ENCODE data around the gene LYSMD1.

The LYSMD1 gene

GRCh38 chr1:151175863-151176262 lies 10.2 kb upstream of the LYSMD1 start, which contains the start of gene TMOD4:
TSS of gene TMOD4 (minus strand) at chr1:151175981. CDS start at chr1:151174875, 1,106 bp downstream.
- in situ Hi-C loops (cut with MboI; ENCODE audit: low sequenced_read_pairs): no loop called here

- in situ Hi-C loops (cut with MboI; ENCODE audit: low sequenced_read_pairs): no loop called here
Measured at GRCh38 chr1:151175041-151175741, 9.5 kb upstream of the LYSMD1 start.

- in situ Hi-C loops (cut with MboI; ENCODE audit: low sequenced_read_pairs): no loop called here
Measured at GRCh38 chr1:151171190-151171589, 5.5 kb upstream of the LYSMD1 start.

DNA sequence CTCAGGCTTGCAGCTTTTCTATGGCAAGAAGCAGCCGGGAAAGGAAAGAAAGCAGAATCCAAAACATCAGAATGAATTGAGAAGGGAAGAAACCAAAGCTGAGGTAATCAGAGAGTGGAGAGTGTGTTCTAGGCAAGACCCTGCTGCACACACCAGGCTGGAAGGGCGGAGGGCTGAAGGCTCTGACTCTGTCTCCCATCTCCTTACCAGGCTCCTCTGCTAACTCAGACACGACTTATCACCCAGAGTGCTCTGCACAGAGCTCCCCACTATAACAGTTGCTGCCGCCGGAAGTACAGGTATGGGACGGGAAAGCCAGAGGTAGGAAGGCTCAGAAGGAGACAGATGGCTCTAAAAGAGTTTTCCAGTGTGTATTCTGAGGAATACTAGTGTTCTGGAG lies 1.4 kb upstream of the LYSMD1 start:
- in situ Hi-C loops (cut with MboI; ENCODE audit: low sequenced_read_pairs): no loop called here

DNA sequence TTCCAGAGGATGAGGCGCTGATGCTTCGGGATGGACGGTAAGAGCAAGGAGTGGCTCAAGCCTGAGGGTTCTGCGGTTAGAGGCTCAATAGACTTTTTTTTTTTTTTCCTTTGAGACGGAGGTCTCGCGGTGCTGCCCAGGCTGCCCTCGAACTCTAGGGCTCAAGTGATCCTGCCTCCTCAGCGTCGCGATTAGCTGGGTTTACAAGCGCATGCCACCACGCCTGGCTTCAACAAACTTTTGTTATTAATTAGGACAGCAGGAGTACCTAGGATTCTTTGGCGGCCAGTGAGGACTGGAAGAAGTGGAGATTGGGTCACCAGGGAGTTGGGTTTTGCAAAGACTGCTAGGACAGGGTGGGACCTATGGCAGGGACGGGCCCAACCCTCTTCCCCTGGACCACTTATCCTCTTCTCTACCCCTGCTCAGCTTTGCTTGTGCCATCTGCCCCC lies 829 bp upstream of the LYSMD1 start:
- in situ Hi-C loops (cut with MboI; ENCODE audit: low sequenced_read_pairs): no loop called here

DNA sequence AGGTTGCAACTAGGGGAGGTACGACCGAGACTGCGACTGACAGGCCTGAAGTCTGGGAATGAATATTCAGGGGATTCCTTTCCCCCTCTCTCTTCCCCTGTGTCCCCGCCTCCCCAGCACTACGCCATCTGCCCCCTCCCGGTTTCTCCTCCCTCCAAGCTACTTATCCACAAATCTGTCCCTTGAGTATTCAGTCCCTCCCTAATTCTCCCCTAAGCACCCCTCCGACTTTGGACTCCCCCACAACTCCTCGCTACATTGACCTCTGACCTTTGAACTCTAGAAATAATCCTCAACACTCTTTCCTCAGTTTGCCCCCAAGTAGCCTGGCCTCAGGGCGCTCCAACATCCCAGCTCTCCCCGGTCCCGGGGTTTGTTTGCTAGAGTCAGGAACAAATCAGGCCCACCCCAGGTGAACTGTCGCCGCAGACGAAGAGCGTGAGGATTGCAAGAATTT lies 393 bp downstream of the LYSMD1 start:
- in situ Hi-C loops (cut with MboI; ENCODE audit: low sequenced_read_pairs): no loop called here

GRCh38 chr1:151164732-151165280 lies 896 bp downstream of the LYSMD1 start:
- in situ Hi-C loops (cut with MboI; ENCODE audit: low sequenced_read_pairs): no loop called here

- in situ Hi-C loops (cut with MboI; ENCODE audit: low sequenced_read_pairs): loop anchor here (10.0 kb wide), 1 partner anchor 145 kb away; no protein-coding TSS in a partner anchor
Measured at GRCh38 chr1:151159373-151159772, 6.3 kb downstream of the LYSMD1 start.

- in situ Hi-C loops (cut with MboI; ENCODE audit: low sequenced_read_pairs): loop anchor here (10.0 kb wide), 1 partner anchor 144 kb away; no protein-coding TSS in a partner anchor
Measured at GRCh38 chr1:151158751-151159251, 6.9 kb downstream of the LYSMD1 start.

GRCh38 chr1:151158326-151158725 lies 7.4 kb downstream of the LYSMD1 start:
- in situ Hi-C loops (cut with MboI; ENCODE audit: low sequenced_read_pairs): loop anchor here (10.0 kb wide), 1 partner anchor 144 kb away; no protein-coding TSS in a partner anchor

DNA sequence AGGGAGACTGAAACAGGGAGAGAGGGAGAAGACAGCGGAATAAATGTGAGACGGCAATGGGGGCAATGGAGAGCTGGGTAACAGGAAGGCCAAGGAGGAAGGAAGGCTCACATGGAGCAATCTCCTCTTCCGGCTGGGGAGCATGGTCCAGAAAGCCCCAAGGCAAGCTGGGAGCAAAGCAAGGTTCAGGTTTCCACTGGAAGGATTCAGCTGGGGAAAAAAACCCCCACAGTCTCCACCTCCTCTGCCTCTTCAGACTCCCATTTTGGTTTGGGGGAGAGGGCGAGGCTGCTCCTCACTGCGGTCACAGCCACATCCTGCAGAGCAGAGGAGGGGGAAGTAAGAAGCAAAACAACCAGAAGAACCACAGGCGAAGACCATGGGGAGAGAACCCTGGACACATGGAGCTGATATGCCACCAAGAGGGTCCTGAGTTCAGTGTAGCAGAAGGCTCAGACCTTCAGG lies 8.6 kb downstream of the LYSMD1 start:
- in situ Hi-C loops (cut with MboI; ENCODE audit: low sequenced_read_pairs): loop anchor here (10.0 kb wide), 1 partner anchor 142 kb away; no protein-coding TSS in a partner anchor

GRCh38 chr1:151156515-151156819 lies 9.2 kb downstream of the LYSMD1 start, which contains the start of gene TNFAIP8L2:
TSS of gene TNFAIP8L2 (plus strand) at chr1:151156649. CDS start at chr1:151158698, 2,049 bp downstream.
- in situ Hi-C loops (cut with MboI; ENCODE audit: low sequenced_read_pairs): loop anchor here (10.0 kb wide), 1 partner anchor 142 kb away; no protein-coding TSS in a partner anchor

DNA sequence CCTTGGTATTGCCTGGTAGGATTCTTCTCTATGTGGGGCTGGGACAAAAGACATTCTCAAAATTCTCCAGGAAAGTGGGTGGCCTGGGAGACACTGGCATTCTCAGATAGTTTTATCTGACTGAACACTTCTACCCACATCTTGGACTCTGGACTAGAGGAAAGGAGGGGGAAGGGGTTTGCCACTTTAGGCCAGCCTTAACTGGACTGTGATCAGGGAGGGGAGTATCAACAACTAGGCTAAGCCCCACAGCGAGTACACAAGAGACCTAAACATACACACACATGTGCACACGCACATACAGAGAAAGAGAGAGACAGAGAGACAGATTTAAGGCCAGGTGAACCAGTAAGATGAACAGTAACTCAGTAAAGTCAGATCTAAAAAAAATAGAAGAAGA lies 18.0 kb downstream of the LYSMD1 start:
- in situ Hi-C loops (cut with MboI; ENCODE audit: low sequenced_read_pairs): no loop called here

- in situ Hi-C loops (cut with MboI; ENCODE audit: low sequenced_read_pairs): no loop called here
Measured at GRCh38 chr1:151147132-151147503, 18.6 kb downstream of the LYSMD1 start.

DNA sequence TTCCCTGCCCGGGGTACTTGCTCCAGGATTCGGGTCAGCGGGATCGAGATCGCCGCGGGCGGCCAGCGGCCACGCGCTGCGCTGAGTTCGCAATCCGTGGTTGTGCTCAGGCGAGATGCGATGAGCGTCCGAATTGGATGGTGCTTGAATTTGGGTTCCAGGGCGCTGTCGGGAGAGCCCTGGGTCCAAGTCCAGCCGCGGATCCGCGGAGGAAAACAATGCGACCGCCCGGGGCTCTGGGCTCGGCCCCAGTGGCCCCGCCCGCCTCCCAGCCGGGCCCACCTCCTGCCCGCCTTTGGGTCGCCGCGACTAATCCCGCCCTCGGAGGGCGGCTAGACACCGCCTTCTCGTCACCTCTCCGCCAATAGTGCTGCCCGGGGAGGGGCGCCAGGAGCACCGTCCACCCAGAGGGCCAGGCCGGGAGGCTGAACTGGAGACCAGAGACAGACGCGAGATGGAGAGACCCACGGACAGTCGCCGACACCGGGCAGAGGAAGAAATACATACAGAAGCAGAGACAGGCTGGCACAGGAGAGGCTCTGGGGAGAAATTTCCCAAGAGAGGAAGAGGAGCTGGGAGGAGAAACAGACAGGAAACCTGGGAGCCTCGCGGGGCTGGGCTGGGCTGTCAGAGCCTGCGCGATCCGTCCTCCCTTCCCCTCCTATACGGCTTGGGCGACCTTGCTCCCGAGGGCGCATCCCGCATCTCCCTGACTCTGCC lies 19.1 kb downstream of the LYSMD1 start, which contains the start of gene SEMA6C:
SEMA6C (minus strand) TSS at position 220 of the 720 bp plus-strand sequence. CDS start 4,010 bp downstream, outside the sequence.
- in situ Hi-C loops (cut with MboI; ENCODE audit: low sequenced_read_pairs): no loop called here

DNA sequence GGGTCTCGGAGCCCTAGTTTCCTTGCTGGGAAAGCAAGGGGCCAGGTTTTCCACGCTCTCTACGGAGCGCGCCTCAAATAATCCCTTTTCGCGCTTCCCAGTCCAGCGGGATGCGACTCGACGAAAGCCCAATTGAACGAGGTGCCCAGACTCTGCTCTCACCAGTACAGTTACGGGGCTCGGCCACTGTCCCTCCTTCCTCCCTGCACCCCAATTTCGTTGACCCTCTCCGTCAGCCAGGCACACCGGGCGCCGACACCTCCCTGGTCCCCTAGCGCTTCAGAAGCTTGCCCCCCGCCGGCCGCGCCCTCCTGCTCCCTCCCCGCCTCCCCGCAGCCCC lies 19.7 kb downstream of the LYSMD1 start:
- in situ Hi-C loops (cut with MboI; ENCODE audit: low sequenced_read_pairs): no loop called here

GRCh38 chr1:151145304-151146071 lies 20.2 kb downstream of the LYSMD1 start:
- in situ Hi-C loops (cut with MboI; ENCODE audit: low sequenced_read_pairs): no loop called here

DNA sequence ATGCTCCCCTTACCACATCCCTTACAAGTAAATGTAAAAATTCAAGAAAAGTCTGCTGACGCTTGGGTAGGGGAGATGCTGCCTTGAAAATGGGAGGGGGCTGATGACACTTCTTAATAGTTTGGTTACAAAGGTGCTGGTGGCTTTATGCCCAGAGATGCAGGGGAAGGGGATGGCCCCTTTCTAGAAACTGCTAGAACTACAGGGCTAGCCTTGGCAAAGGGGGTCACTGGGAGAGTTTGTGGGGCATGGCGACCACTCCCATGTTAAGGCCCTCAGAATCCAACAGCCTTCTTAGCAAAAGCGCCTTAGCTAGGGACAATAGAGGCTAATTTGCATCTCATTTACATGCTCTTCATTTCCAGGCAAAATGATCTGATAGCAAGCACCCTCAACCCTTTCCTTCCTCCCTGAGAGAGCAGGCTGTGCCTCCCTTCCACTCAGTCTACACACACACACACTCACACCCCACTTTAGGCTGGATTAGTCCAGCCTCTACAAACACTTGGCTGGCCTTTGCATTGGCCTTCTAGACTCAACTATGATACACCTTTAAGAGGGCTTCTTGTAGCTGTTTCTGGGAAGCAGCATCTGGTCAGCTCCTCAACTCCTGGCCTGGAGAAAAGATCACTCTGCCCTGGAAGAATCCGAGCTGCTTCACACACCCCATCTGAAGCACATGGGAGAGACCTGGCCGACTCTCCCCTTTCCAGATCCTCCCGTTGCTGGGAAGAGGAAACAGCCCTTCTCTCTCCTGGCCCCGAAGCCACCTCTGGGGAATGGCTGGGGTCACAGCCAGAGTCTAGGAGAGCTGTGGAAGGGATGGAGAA lies 21.0 kb downstream of the LYSMD1 start:
- in situ Hi-C loops (cut with MboI; ENCODE audit: low sequenced_read_pairs): no loop called here

DNA sequence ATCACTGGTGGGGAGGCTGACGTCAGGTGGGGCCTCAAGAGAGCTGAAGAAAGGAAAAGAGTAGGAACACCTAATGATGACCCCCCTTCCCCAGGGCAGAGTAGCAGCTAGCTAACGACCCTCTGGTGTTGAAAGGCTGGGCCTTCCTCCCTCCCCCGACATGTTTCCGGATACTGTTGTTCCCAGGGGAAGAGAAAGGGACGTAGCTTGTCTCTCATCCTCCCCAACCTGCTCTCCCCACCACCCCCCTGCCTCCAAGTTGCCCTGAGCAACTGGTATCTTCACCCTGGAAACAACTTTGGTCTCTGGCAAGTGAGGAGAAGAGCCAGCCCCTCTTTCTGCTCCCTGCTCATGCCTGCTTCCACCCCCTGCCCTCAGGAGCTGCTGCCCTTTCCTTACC lies 21.7 kb downstream of the LYSMD1 start:
- in situ Hi-C loops (cut with MboI; ENCODE audit: low sequenced_read_pairs): no loop called here

DNA sequence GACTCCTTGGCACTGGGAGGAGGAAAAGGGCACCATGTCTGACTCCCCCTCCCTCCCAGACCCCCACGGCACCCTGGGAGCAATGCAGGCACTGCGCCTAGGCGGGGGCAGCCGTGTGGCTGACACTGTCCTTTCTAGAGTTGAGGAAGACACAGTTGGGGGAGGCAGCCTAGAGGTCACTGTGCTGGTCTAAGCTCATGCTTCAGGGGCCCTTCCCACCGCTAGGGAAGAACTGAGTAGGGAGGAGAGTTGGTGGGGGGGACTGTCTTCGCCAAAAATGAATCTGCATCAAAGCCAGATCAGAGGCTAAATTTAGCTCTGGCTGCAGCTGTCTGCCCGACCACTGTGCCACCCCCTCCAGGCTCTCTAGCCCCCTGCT lies 22.7 kb downstream of the LYSMD1 start:
- in situ Hi-C loops (cut with MboI; ENCODE audit: low sequenced_read_pairs): no loop called here
